ENCODE results near the gene METTL25.

The METTL25 gene

DNA sequence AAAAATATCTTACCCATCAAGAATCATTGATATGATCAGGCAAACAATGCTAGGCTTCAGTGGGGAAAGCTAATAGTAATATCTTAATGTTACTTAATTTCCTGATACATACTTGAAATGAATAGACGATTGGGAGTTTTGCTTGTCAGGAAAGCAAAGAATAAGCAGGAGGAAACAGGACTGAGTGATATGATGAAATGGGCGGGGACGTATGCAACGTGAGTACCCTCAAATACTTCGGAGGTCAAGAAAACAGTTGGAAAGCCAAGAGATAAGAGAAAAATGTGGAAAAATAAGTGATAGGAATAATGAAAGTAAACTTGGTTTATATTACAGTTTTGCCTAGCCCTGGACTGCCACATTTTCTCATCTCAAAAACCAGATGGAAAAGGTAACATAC, 49.2 kb downstream of the METTL25 start:
- DNase-seq, result no peak

DNA sequence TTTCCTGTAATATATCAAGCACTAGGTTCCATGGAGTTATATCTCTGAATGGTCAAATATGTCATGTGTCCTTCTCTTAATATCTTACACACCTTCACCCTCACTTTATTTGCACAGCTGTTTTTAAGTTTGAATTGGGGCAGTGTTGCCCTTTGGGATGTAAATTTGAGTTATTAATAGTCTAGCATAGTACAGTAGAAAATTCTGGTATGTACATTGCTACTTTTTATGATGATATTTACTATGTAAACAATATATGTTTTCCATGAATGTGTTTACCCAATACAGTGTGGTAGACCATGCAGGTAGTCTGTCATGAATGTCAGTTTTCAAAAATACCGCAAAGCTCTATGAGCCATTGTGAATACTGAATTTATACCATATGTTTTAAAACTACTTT, 50.5 kb downstream of the METTL25 start:
- DNase-seq, result no peak

DNA sequence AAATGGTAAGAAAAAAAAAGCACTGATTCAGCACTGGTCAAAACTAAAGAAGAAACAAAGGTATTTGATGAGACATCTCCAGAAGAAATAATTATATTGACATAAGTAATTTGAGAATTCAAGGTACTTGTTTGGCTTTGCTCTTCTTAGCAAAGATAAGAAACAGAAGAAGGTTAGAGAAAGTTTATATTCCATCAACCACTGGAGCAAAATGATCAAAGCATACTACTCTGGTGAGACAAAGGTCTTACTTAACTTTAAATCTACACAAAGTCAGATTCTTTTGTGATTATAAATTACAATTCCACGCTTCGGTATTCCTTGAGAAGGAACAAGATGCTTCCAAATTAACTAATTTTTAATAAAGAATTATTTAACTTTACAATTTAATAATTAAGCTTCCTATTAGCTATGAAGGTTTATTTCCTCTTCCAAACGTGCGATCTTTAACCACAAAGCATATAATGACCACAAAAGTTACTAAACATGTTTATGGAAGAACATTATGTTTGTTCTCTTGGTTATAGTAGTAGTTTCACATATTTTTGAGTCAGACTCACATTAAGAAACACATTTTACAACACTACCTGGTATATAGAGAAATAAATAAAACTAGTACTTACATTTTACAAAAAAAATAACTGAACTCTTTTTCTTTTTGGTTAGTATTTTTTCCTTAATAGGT, 53.4 kb downstream of the METTL25 start:
- no peak for DNase-seq

DNA sequence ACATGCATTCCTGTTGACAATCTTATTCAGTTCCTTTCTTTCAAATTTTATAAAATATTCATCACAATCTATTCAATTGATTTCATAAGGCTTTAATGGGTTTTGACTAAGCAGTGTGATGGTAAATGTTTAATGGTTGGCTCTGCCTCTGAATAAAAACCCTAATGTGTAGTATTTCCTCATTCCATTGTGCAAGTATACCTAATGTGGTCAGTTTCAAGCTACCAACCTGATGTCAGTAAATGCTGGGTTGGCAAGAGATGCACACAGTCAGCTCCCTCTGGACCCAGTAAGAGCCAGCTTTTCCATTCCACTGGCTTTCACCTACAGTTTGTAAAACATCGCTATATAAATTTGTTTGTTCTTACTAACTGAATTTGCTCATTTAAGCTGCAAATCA, 53.9 kb downstream of the METTL25 start:
- DNase-seq, result no peak

DNA sequence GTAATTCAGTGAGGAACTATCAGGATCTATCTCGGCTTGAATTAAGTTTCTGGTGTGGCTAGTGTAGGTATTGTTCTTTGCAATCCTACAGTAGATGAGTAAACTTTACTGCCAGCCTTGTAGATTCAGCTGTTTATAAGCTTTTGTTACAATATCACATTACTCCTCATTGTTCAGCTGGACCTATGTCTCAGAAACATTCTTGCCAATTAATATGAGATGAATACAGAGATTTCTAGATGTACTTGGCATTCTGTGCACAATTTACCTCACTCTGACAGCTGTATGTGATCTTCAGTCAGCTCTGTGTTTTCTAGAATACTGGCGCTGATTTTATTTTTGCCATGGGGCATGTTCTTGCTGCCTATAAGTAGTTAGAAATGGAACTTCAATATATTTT, 55.7 kb downstream of the METTL25 start:
- no peak for DNase-seq

DNA sequence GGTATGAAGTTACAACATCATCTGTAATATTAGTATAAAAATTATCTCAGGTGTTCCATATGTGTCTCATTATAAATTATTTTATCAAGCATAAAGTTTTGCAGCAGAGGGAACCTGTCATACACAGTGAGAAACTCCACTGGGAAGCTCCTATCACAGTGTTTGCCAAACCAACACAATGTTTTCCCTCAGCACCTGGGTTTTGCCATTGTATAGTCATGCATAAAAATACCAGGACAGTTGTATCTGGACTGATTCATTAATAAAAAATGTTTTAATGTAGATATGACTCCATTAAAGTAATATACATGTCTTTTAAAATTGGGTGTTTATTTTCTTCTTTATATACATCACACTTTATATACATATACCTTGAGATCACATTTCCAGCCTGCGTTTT, 56.6 kb downstream of the METTL25 start:
- DNase-seq, result no peak

DNA sequence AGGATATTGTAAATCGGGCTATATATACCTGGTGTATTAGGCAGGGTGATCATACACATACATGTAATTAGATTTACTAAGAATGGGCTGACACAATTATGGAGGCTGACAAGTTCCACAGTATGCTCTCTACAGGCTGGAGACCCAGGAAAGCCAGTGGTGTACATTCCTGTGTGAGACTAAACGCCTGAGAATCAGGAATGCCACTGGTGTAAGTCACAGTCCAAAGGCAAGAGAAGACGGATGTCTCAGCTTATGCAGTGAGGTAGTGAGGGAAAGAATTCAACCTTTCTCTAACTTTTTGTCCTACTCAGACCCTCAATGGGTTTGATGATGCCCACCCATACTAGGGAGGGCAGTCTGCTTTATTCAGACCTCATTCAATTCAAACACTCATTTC, 57.1 kb downstream of the METTL25 start:
- DNase-seq, result no peak

DNA sequence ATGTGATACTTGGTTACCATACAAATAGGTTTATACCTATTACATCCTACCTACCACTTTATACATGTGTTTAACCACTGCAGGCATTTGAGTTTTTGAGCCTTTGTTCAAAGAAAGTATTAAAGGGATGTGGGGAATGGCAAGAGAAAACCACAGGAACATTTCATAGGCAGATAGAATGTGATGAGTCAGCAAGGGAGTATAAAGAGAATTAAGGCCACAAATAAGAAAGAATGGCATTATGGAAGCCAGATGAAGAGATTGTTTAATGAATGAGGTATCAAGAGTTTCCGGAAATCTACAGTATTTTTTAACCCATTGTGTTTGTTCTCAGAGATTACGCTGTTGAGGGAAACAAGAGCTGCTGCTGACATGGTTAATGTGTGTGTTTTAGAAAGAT, 66.9 kb downstream of the METTL25 start:
- DNase-seq, result no peak

DNA sequence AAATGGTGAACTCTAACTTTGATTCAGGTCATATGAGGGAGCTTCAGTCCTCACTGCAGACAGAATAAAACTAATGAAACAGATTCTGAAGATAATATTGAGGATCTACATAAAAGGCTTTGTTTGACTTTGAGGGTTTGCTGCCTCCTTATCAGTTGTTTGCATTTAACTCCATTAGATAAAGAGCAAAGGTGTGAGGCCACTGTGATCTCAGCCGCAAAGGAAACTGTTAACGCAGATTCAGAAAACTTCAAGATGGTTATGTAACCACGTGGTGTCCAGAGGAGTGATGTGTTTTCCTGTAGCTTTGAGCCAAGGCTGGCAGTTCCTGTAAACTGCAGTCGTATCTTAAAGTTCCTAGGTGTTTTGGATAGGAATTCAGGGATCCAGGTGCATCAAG, 67.8 kb downstream of the METTL25 start:
- no peak for DNase-seq

DNA sequence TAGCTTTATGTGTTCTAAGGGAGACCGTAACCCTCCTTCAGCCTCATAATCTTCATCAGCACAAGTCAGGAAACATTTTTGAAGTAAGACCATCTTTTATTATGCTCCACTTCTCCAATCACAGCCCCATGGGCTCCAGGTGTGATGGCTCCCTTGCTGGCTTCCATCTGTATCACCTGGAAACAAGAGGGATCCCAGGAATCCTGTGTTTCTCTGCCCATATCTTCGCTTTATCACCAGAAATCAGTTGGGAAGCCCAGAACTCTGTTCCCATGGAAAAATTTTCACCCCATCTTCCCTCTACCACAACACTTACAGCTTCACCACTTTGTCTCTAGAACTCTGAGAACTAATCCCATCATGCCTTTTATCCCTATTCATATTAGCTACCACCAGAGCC, 68.3 kb downstream of the METTL25 start:
- no peak for DNase-seq

DNA sequence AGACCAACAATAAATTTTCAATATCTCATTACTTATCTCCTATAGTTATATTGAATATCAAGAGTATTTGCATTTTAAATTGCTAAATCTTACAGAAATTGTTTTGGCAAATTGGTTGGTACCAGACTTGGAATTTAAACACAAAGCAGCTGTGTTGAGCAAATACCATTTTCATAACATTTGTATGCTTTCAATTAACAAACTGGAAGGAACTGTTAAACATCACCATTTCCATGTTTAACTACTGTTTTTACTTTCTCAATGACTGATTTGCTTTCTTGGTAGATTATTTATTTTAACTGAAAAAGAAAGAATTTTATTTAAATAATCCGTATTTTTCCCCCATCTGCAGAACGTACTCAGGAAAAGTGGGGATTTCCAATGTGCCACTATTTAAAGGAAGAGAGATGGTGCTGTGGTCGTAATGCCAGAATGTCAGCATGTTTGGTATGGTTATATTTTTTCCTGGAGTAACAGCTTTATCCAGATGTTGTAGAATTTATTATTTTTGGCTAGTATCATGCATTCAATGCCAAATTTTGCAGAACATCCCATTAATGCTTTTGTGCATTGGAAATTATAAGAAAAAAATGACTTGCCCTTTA, 72.3 kb downstream of the METTL25 start:
- DNase-seq, result no peak

DNA sequence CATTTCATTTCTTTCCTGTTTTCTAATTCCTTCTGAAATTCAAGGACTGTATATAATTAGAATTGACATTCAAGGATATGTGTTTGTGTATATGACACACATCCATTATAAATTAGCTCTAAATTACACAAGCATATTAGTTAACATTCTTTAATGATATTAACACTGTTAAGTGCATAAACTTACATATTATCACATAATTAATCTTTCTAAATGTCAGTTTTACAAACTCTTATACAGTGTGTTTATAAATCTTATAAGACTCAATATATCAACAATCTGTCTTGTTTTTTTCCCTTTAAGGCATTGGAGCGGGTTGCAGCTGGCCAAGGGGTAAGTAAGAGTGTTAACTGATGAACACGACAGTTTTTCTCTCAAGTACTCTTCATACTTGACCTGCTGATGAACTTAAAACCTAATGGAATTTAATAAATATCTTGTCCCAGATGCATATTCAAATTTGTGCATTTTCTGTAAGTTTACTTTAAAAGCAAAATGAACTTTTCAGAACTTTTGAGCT, 76.1 kb downstream of the METTL25 start:
- DNase-seq, result no peak

DNA sequence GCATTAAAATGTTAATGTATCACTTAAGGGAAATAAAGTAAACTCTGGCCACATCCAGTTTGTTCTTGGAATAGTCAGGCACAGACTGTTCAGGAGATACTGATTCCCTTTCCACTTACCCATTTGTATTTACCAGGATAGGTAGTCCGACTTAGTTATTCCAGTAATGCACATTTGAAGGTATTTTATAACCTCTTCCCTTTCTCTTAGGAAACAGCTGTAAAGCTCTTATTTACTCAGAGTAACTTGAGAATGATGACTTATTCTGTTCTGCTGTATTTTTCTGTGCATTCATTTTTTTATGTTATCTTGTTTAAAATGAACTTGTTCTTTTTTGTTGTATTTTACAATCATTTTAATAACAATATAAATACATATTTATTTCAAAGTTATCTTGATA, 78.0 kb downstream of the METTL25 start:
- DNase-seq, result no peak

DNA sequence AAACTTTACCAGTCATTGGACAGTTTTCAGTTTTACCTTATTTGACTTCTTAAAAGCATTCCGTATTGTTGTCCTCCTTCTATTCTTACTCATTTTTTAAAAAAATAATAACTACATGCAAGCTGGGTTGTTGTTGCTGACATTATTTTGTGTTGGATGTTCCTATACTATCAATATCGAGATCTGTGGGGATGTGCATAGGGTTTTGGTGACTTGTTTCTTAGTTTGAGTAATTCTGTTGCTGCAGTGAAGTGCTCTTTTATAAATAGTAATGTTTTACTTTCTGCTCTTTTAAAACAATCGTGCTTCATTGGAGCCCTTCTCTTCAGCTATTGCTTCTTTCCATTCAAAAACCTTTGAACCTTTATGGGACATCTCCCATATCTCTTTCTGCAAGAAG, 79.4 kb downstream of the METTL25 start:
- no peak for DNase-seq

DNA sequence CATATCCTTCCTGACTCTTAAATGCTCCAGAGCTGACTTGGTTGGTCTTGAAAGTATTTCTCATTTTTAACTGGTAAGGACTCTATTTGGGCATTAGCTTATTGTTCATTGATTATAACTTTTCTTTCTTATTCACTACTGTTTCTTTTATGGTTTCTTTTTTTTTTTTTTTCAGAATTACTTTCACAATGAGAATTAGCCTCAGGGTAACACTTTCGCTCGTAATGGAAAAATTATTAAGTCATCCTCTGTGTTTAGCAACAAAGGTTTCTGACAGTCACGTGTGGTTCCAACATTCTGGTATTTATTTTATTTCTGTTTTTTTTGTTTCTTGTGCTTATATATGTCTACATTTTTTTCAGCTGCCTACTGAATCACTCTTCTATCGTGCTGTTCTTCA, 80.0 kb downstream of the METTL25 start:
- no peak for DNase-seq

DNA sequence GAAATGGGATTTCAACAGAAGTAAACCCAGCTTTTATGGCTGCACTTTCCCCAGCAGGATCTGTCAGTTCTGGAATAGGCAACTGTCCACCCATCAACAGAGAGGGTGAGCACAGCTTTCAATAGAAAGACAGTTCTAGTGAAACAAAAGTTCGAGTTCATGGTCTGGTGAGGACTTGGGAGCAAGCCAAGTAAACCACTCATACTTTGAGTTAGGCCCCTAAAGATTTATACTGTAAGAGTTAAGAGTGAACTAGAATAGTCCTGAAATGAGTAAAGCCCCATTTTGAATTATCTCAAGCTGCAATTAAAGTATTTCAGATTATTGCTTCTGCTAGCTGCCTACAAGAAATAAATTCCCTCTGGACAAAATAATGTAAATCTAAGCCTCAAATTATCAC, 82.6 kb downstream of the METTL25 start:
- DNase-seq, result no peak

DNA sequence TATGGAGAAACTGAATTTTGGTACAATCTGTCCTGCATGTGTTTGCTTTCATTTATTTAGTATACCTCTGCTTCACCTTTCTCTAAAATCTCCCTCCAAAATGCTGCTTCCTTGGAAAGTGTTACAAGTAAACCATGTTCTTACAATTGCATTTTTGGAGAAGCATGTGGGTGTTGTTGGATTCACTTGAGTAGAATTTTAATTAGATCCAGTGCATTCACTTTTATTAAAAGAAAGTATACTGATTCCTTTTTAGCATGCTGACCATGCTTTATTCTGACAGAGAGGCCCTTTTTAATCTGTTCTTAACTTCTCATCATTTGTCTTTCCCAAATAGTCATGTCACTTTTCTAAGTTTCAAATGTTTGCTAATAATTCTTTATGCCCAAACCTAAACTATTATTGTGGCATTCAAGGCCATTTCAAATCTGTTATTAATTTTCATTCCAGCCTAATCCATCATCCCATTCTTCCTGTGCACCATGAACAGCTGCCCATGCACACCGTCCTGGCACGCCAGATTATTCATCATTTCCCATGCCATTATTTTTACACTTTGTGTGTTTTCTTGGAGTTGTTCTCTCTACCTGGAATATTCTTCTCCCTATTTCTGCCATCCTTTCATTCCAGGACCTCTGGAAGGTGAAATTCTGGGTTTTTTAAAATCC, 90.7 kb downstream of the METTL25 start:
- no peak for DNase-seq

DNA sequence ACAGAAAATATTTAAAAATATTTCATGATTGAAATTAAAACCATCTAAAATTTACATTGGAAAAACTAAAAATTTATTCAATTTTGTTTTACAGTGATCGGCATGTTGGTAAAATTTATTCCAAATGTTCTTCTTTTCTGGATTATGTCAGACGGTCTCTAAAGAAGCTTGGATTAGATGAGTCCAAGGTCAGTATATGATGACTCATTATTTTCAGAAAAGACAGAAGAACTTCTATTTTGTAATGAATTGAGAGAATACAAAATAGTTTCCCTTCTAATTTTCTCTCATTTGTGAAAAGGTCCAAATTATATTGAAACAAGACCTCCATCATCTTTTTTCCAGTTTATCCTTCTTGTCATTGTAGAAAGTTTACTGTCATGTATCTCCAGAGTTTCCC, 98.3 kb downstream of the METTL25 start:
- DNase-seq, result no peak

DNA sequence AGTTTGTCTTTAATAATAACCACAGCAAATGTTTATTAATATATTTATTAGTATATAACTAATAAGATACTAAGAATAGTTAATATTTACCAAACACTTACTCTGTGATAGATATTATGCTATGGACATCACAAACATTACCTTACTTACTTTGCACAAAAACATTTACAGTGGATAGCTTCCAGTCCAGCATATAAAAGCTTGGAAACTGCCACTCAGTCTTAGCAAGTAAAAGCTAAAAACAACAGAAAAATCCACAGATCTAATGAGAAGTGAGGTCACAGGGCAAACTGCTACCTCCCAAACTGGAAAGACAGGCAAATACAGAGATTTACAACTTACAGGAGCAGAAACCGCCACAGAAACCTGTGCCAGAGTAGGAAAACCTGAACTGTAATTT, 99.8 kb downstream of the METTL25 start:
- DNase-seq, result no peak

DNA sequence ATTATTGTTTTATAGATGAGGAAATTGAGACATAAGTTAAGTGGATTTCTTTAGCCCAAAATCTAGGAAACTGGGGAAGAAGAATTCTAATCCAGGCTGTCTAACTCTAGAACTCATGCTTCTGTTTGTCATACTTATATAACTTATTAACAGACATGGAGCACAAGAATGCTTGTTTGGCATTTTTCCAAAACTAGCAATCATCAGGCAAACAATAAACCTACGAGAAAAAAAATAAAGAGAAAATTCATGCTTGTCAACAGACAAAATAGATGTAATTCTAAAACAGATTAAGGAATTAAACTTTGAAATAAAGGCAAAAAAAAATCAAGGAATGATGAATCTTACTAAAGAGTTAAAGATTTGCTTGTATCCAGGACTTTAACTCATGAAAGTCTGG, 103.1 kb downstream of the METTL25 start:
- DNase-seq, result no peak

DNA sequence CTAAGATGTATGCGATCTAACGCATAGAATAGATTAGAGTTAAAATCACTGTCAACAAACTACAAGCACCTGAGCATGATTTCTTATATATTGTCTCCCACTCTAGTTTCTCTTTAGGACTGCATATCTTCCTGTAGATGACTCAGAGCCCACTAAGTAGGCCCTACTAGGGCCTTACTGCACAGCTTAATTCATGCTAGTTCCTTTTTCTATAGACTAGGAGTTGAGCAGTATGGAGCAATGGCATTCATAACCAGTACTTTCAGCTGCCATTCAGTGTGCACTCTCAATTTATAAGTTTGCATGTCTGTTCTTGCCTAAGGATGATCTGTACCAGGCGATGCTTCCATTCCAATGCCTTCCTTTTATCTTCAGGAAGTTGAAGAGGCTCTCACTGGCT, 103.5 kb downstream of the METTL25 start:
- no peak for DNase-seq

DNA sequence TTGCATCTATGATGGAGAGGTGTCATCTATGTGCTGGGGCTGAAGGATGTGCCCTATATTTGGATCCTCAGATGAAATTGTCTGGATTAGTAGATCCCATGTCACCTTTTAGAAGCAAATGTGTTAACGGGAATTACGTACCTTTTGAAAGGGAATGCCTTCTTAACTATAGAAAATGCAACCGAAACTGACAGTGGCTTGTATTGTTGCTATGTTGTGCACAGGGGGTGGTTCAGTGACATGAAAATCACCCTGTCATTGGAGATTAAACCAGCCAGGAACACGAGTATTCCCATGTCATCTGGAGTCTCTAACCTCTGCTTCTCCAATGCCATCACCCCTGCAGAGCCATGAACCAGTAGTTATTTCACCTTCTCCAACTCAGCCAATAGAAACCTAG, 110.2 kb downstream of the METTL25 start:
- DNase-seq, result no peak

DNA sequence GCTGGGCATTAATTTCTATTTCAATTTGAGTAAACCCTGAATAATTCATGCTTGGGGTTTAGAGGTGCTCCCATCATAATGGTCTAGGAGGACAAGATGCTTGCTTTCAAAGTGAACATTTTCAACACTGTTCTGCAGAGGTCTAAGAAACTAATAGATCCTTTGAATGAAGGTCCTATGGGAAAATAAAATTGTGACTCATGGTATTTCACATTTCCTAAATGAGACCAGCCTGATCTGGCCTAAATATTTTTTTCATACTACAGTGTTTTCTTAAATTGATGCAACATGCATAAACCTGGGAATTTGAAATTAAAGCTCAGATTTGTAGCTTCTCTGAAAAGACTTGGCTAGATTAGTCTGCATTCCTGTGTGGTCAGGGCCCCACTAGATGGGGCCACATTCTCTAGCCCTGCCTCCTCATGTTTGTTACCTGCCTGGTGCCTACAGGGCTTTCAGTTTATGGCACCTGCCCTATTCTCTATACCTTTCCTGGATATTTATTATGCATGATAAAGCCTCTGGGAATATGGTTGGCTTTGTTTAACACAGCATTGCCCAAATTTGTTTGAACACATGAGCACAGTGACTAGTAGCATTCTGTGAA, 112.7 kb downstream of the METTL25 start:
- no peak for DNase-seq

Measured in right hindlimb (tissue), 1 donor.